HCT116 (cell line): ENCODE data around the gene SMPX. TPM values are rescaled to one million over a fixed set of nuclear protein-coding genes. Genes with fewer than 3 reads are reported as not detected.

Experiments used
- ATAC-seq: fragments of 200-7000 bp; cut with Tn5 transposase; 2 replicates; pipeline ENCODE4 v1.9.1; 2020; ENCODE audit warnings: mild to moderate bottlenecking, moderate library complexity
- BruUV-seq: library from RNA; stranded (reverse); fragments of 400-500 nt; replicated peaks from 2 replicates; lab custom pipeline; 2021; lab: Mats Ljungman, UMichigan
- CTCF ChIA-PET: fragments of 300-600 bp; sonication (Branson Sonifier 250); formaldehyde crosslinking; loops from one replicate; lab custom pipeline; 2021; ENCODE audit warnings: antibody characterized with exemption; lab: Charles Lee
- POLR2A ChIA-PET: fragments of 300-600, 350-600 bp; sonication (Branson Sonifier 250); formaldehyde crosslinking; loops from one replicate; lab custom pipeline; 2021; ENCODE audit warnings: antibody characterized with exemption; lab: Charles Lee
- RAD21 ChIA-PET, 2 experiments: fragments of 300-600 bp; sonication (Branson Sonifier 250); formaldehyde crosslinking; loops; one replicate each; lab custom pipeline; 2023; ENCODE audit warnings: low total read pairs in 2 of 2; ENCODE audit not compliant: uncharacterized antibody in 2 of 2, unreplicated experiment in 2 of 2, low non-redundant PET in 1 of 2; lab: Charles Lee
- DNase-seq: peaks from one replicate; pipeline ENCODE4 v3.0.0-alpha.2; 2010; ENCODE audit warnings: low read depth, low spot score
- H2AFZ ChIP-seq: fragments of 200-600 bp; shearing (Covaris generic), sonication (generic); 2 replicates; pipeline ENCODE4 v1.6.1; 2017; ENCODE audit warnings: low read depth, mixed run types, mixed read lengths, antibody characterized with exemption, low read length; ENCODE audit not compliant: poor library complexity, severe bottlenecking
- H3K27ac ChIP-seq: 2 replicates; pipeline ENCODE4 v1.5.1; 2012; ENCODE audit warnings: low read depth, low read length
- H3K27me3 ChIP-seq: fragments of 200-600 bp; sonication (generic); 2 replicates; pipeline ENCODE4 v1.6.1; 2016; ENCODE audit warnings: mixed run types, low read length, mixed read lengths; ENCODE audit not compliant: insufficient read depth
- H3K36me3 ChIP-seq, 2 experiments: fragments of 200-500 bp in 1 of 2; fragments of 200-600 bp in 1 of 2; sonication (Bioruptor generic) in 1 of 2; sonication (generic) in 1 of 2; 2 replicates each; pipeline versions ENCODE4 v1.5.1 to v1.6.1; 2014 to 2016; ENCODE audit warnings: low read length in 2 of 2, inconsistent platforms in 1 of 2, mixed read lengths in 1 of 2, mixed run types in 1 of 2; ENCODE audit not compliant: insufficient read depth in 2 of 2, control insufficient read depth in 1 of 2
- H3K4me1 ChIP-seq, 2 experiments: fragments of 200-600 bp in 1 of 2; sonication (generic) in 1 of 2; 2 replicates each; pipeline versions ENCODE4 v1.5.1 to v1.6.1; 2012 to 2017; ENCODE audit warnings: low read length in 2 of 2, inconsistent platforms in 1 of 2, mild to moderate bottlenecking in 1 of 2, mixed read lengths in 1 of 2, mixed run types in 1 of 2, moderate library complexity in 1 of 2; ENCODE audit not compliant: insufficient read depth in 2 of 2, control insufficient read depth in 1 of 2
- H3K4me2 ChIP-seq: fragments of 200-600 bp; sonication (generic); 2 replicates; pipeline ENCODE4 v1.6.1; 2017; ENCODE audit warnings: mixed run types, low read length, mixed read lengths
- H3K4me3 ChIP-seq, 2 experiments: fragments of 200-600 bp in 1 of 2; sonication (generic) in 1 of 2; replicated peaks in 1 of 2; 2 replicates each; pipeline ENCODE4 v1.5.1; 2011 to 2016; ENCODE audit warnings: low read length in 2 of 2, control low read depth in 1 of 2, low read depth in 1 of 2, mild to moderate bottlenecking in 1 of 2, mixed read lengths in 1 of 2, mixed run types in 1 of 2
- H3K79me2 ChIP-seq: fragments of 200-600 bp; sonication (generic); 2 replicates; pipeline ENCODE4 v1.6.1; 2017; ENCODE audit warnings: mild to moderate bottlenecking, mixed run types, low read length, moderate library complexity, mixed read lengths; ENCODE audit not compliant: insufficient read depth
- H3K9ac ChIP-seq: fragments of 200-600 bp; sonication (generic); 2 replicates; pipeline ENCODE4 v1.6.1; 2016; ENCODE audit warnings: low read length, mixed read lengths
- H3K9me2 ChIP-seq: fragments of 200-600 bp; sonication (generic), shearing (Covaris generic); 2 replicates; pipeline ENCODE4 v1.6.1; 2017; ENCODE audit warnings: mixed run types, mild to moderate bottlenecking, moderate library complexity; ENCODE audit not compliant: insufficient read depth
- H3K9me3 ChIP-seq, 2 experiments: fragments of 200-500 bp in 1 of 2; fragments of 200-600 bp in 1 of 2; sonication (Bioruptor generic) in 1 of 2; sonication (generic) in 1 of 2; 2 replicates each; pipeline ENCODE4 v1.6.1; 2014 to 2017; ENCODE audit warnings: low read length in 2 of 2, mixed read lengths in 2 of 2, inconsistent platforms in 1 of 2, low read depth in 1 of 2, mild to moderate bottlenecking in 1 of 2, mixed run types in 1 of 2, moderate library complexity in 1 of 2; ENCODE audit not compliant: control insufficient read depth in 1 of 2, insufficient read depth in 1 of 2
- H4K20me1 ChIP-seq: fragments of 200-600 bp; sonication (generic), shearing (Covaris generic); 2 replicates; pipeline ENCODE4 v1.6.1; 2017; ENCODE audit warnings: mixed run types, mild to moderate bottlenecking, moderate library complexity; ENCODE audit not compliant: insufficient read depth
- CBX3 ChIP-seq: IDR thresholded peaks from 2 replicates; pipeline ENCODE4 v1.6.1; 2012; ENCODE audit warnings: low read depth
- CEBPB ChIP-seq: IDR thresholded peaks from 2 replicates; pipeline ENCODE4 v1.6.1; 2012; ENCODE audit warnings: low read depth
- ELF1 ChIP-seq: IDR thresholded peaks from 2 replicates; pipeline ENCODE4 v1.6.1; 2012; ENCODE audit warnings: low read depth, borderline replicate concordance
- EZH2 ChIP-seq: fragments of 200-600 bp; sonication (generic); IDR thresholded peaks from 2 replicates; pipeline ENCODE4 v1.6.1; 2017; ENCODE audit warnings: antibody characterized with exemption, mixed run types
- EZH2phosphoT487 ChIP-seq: fragments of 200-600 bp; IDR thresholded peaks from 2 replicates; pipeline ENCODE4 v1.6.1; 2018; ENCODE audit warnings: antibody characterized with exemption, borderline replicate concordance
- FOSL1 ChIP-seq: IDR thresholded peaks from 2 replicates; pipeline ENCODE4 v1.6.1; 2012; ENCODE audit warnings: low read depth
- JUND ChIP-seq: IDR thresholded peaks from 2 replicates; pipeline ENCODE4 v1.6.1; 2012
- POLR2A ChIP-seq: IDR thresholded peaks from 2 replicates; pipeline ENCODE4 v1.7.0; 2011; ENCODE audit warnings: borderline replicate concordance; ENCODE audit not compliant: insufficient read depth, insufficient read length; ENCODE audit errors: extremely low read depth
- POLR2AphosphoS5 ChIP-seq: IDR thresholded peaks from 2 replicates; pipeline ENCODE4 v1.6.1; 2011; ENCODE audit warnings: mild to moderate bottlenecking, low read depth, low read length, moderate library complexity
- RAD21 ChIP-seq: IDR thresholded peaks from 2 replicates; pipeline ENCODE4 v1.6.1; 2012; ENCODE audit warnings: low read depth, mild to moderate bottlenecking
- ZNF274 ChIP-seq: fragments of 200-500 bp; sonication (Bioruptor generic); IDR thresholded peaks from 2 replicates; pipeline ENCODE4 v1.6.1; 2014; ENCODE audit warnings: mild to moderate bottlenecking, low read depth, low read length, inconsistent platforms
- intact Hi-C: fragments of 100-400 bp; cut with micrococcal nuclease; formaldehyde crosslinking; loops from 2 replicates; pipeline ENCODE4 v1.10.0; 2022
- total RNA-seq: library from RNA; stranded (reverse); gene quantifications from one replicate; pipeline ENCODE4 v1.2.1, GENCODE V29; 2021; ENCODE audit not compliant: unreplicated experiment
- TF ChIP-seq, protein P1 (sequence below): IDR thresholded peaks from 2 replicates; pipeline ENCODE4 v1.6.1; 2011; ENCODE audit warnings: mild to moderate bottlenecking, low read length, moderate library complexity; ENCODE audit not compliant: insufficient replicate concordance; ENCODE audit errors: extremely low read depth
- TF ChIP-seq, protein P2 (sequence below), 3 experiments: fragments of 200-600 bp in 1 of 3; sonication (generic) in 1 of 3; IDR thresholded peaks in 2 of 3; conservative IDR thresholded peaks in 1 of 3; 2 replicates each; pipeline ENCODE4 v1.5.1; 2012 to 2017; ENCODE audit warnings: low read depth in 2 of 3, low read length in 2 of 3, antibody characterized with exemption in 1 of 3, borderline replicate concordance in 1 of 3, control low read depth in 1 of 3, mild to moderate bottlenecking in 1 of 3, mixed read lengths in 1 of 3, mixed run types in 1 of 3, moderate library complexity in 1 of 3; ENCODE audit not compliant: insufficient read depth in 1 of 3
- TF ChIP-seq, protein P3 (sequence below): IDR thresholded peaks from 2 replicates; pipeline ENCODE4 v1.6.1; 2012; ENCODE audit warnings: low read depth
- TF ChIP-seq, protein P4 (sequence below): IDR thresholded peaks from 2 replicates; pipeline ENCODE4 v1.6.1; 2012

The SMPX gene
- total RNA-seq, 1 experiment from 2014 or later = 0.59 TPM

DNA sequence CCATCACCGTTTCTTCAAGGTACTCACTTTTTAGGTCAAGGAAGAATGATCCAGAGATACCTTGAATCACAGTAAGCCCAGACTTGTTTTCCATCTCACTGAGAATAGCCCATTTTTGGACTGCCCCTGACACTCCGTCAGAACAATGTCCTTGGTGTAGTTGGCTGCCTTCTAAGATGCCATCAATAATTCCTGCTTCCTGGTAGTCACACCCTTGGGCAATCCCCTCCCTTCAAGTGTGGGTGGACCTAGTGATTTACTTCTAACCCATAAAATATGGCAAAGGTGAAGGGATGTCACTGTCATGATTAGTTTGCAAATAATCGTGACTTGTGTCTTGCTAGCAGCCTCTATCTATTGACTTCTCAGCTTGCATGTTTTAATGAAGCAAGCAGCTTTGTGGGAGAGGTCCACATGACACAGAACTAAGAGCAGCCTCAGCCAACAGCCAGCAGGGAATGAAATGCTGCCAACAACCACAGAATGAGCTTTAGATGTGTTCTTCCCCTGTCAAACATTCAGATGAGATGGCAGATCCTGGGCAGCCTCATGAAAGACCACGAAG lies 79.8 kb downstream of the SMPX start:
- ChIA-PET CTCF (no interaction called here), RAD21 (no interaction called here), POLR2A (no interaction called here)
- Histone ChIP-seq H3K9me2 (no peaks in the 10 kb centered on the region), H3K4me3 (no peak overlapping the region), H3K4me2 (no peak overlapping the region), H3K4me1 (no peaks in the 10 kb centered on the region), H3K79me2 (no peaks in the 10 kb centered on the region), H3K9ac (no peak overlapping the region), H3K27ac (no peak overlapping the region), H2AFZ (no peak overlapping the region), H3K9me3 (no peaks in the 10 kb centered on the region), H4K20me1 (no peaks in the 10 kb centered on the region), H3K36me3 (no peaks in the 10 kb centered on the region), H3K27me3 (no peaks in the 10 kb centered on the region)
- DNase-seq (no peak), ATAC-seq (no peak)
- intact Hi-C loops = no loop called here
- no TSS peak for BruUV-seq
- no peak for TF ChIP-seq RAD21
- TF ChIP-seq CEBPB = no peak
- no peak for TF ChIP-seq ELF1
- TF ChIP-seq, protein P1, sequence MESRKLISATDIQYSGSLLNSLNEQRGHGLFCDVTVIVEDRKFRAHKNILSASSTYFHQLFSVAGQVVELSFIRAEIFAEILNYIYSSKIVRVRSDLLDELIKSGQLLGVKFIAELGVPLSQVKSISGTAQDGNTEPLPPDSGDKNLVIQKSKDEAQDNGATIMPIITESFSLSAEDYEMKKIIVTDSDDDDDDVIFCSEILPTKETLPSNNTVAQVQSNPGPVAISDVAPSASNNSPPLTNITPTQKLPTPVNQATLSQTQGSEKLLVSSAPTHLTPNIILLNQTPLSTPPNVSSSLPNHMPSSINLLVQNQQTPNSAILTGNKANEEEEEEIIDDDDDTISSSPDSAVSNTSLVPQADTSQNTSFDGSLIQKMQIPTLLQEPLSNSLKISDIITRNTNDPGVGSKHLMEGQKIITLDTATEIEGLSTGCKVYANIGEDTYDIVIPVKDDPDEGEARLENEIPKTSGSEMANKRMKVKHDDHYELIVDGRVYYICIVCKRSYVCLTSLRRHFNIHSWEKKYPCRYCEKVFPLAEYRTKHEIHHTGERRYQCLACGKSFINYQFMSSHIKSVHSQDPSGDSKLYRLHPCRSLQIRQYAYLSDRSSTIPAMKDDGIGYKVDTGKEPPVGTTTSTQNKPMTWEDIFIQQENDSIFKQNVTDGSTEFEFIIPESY = no peak
- TF ChIP-seq, protein P2, sequence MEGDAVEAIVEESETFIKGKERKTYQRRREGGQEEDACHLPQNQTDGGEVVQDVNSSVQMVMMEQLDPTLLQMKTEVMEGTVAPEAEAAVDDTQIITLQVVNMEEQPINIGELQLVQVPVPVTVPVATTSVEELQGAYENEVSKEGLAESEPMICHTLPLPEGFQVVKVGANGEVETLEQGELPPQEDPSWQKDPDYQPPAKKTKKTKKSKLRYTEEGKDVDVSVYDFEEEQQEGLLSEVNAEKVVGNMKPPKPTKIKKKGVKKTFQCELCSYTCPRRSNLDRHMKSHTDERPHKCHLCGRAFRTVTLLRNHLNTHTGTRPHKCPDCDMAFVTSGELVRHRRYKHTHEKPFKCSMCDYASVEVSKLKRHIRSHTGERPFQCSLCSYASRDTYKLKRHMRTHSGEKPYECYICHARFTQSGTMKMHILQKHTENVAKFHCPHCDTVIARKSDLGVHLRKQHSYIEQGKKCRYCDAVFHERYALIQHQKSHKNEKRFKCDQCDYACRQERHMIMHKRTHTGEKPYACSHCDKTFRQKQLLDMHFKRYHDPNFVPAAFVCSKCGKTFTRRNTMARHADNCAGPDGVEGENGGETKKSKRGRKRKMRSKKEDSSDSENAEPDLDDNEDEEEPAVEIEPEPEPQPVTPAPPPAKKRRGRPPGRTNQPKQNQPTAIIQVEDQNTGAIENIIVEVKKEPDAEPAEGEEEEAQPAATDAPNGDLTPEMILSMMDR (IDR thresholded peaks at IDR 0.05 in 2 of 3, conservative IDR thresholded peaks at IDR 0.05 in 1 of 3; ENCODE audit: borderline replicate concordance in 1 of 3, insufficient read depth in 1 of 3, low read depth in 2 of 3, low read length in 2 of 3) = no peak
- no peak for TF ChIP-seq EZH2
- TF ChIP-seq POLR2A = no peak
- TF ChIP-seq, protein P3, sequence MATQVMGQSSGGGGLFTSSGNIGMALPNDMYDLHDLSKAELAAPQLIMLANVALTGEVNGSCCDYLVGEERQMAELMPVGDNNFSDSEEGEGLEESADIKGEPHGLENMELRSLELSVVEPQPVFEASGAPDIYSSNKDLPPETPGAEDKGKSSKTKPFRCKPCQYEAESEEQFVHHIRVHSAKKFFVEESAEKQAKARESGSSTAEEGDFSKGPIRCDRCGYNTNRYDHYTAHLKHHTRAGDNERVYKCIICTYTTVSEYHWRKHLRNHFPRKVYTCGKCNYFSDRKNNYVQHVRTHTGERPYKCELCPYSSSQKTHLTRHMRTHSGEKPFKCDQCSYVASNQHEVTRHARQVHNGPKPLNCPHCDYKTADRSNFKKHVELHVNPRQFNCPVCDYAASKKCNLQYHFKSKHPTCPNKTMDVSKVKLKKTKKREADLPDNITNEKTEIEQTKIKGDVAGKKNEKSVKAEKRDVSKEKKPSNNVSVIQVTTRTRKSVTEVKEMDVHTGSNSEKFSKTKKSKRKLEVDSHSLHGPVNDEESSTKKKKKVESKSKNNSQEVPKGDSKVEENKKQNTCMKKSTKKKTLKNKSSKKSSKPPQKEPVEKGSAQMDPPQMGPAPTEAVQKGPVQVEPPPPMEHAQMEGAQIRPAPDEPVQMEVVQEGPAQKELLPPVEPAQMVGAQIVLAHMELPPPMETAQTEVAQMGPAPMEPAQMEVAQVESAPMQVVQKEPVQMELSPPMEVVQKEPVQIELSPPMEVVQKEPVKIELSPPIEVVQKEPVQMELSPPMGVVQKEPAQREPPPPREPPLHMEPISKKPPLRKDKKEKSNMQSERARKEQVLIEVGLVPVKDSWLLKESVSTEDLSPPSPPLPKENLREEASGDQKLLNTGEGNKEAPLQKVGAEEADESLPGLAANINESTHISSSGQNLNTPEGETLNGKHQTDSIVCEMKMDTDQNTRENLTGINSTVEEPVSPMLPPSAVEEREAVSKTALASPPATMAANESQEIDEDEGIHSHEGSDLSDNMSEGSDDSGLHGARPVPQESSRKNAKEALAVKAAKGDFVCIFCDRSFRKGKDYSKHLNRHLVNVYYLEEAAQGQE = no peak
- TF ChIP-seq FOSL1 = no peak
- TF ChIP-seq POLR2AphosphoS5 = no peak
- no peak for TF ChIP-seq ZNF274
- no peak for TF ChIP-seq JUND
- TF ChIP-seq CBX3 = no peak
- no peak for TF ChIP-seq EZH2phosphoT487
- TF ChIP-seq, protein P4, sequence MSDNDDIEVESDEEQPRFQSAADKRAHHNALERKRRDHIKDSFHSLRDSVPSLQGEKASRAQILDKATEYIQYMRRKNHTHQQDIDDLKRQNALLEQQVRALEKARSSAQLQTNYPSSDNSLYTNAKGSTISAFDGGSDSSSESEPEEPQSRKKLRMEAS = no peak
